ENCODE measurements around the gene RFX7.

RFX7 gene

DNA sequence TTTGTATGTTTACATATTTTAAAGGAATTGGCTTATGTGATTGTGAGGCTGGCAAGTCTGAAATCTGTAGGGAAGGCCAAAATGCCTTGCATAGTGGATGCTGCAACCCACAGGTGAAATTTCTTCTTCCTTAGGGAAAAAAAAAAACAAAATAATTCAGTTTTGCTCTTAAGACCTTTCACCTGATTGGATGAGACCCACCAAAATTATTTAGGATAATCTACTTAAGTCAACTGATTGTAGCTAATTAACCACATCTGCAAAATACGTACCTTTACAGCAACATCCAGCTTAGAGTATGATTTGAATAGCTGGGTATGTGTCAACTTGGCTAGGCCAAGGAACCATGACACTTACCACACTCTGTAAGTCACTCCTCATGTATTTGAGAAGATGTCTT lies 6.9 kb upstream of the RFX7 start:
- H3K36me3 Mint-ChIP-seq: no peaks in the 10 kb centered on the region
- ATAC-seq (replicated peaks): no peak
- peaks cover 15 to 16% of the 10 kb centered on the region in 2 donors for H3K27me3 Mint-ChIP-seq
- no peak overlapping the region for H3K27ac Mint-ChIP-seq
- no peak for DNase-seq
- H3K9me3 Mint-ChIP-seq: no peaks in the 10 kb centered on the region
- peaks cover 6 to 8% of the 10 kb centered on the region in 2 donors for H3K4me1 Mint-ChIP-seq
- no peak overlapping the region for H3K4me3 Mint-ChIP-seq

DNA sequence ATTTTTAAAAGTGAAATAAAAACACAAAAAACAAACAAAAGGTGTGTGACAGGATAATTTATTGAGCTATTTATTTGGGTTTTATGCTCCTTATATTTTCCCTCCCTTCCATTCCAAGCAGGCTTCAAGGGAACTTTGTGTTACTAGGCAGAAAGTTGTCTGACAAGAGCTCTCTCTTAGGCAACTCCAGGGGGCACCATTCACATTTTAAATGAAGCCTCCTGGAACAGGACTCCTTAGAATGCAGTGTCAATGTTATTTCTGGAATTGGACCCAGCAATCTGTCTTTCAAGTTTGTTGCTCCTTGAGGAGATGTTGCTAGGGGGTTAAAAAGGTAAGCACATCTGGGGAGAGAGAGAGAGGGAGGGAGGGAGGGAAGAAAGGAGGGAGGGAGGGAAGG lies 5.4 kb upstream of the RFX7 start:
- H3K36me3 Mint-ChIP-seq: no peaks in the 10 kb centered on the region
- peaks cover 13 to 23% of the 10 kb centered on the region in 2 donors for H3K4me1 Mint-ChIP-seq
- H3K4me3 Mint-ChIP-seq: no peak overlapping the region
- peaks cover 13% of the 10 kb centered on the region in 2 donors for H3K27me3 Mint-ChIP-seq
- H3K9me3 Mint-ChIP-seq: no peaks in the 10 kb centered on the region
- DNase-seq (no peak), ATAC-seq (replicated peaks) (no peak)
- no peak overlapping the region for H3K27ac Mint-ChIP-seq

DNA sequence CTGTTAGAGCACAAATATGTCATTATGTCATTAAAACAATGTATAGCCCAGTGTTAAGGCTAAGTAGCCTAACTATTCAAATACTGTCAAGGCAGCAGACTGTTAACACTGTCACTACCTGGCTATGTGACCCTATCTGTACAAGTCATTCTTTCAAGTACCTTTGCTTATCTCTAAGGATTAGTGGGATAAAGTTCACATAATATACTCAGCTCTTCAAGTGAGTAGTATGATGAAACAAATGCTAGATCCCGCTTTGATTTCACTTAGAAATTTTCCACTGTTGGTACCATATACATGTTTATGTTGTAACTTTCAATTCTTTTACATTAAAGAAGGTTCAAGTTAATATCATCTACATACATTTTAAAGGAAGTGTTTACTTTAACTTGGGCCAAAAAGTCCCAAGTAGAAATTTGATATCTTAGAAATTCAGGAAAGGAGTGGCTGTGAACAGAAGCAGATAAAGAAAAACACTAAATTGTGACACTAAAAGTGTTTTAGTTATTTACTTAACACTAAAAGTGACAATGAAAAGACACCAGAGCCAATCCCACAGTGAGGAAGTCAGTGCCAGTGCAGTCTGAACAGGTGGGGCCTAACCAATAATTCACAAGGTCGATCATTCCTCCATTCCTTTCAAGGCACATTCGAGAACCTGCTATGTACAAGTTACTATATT lies 4.8 kb upstream of the RFX7 start:
- DNase-seq (no peak), ATAC-seq (replicated peaks) (no peak)
- Mint-ChIP-seq H3K4me1 (peaks cover 13 to 24% of the 10 kb centered on the region in 2 donors), H3K9me3 (no peaks in the 10 kb centered on the region), H3K27ac (no peak overlapping the region), H3K36me3 (no peaks in the 10 kb centered on the region), H3K27me3 (peaks cover 7 to 9% of the 10 kb centered on the region in 2 donors), H3K4me3 (no peak overlapping the region)

DNA sequence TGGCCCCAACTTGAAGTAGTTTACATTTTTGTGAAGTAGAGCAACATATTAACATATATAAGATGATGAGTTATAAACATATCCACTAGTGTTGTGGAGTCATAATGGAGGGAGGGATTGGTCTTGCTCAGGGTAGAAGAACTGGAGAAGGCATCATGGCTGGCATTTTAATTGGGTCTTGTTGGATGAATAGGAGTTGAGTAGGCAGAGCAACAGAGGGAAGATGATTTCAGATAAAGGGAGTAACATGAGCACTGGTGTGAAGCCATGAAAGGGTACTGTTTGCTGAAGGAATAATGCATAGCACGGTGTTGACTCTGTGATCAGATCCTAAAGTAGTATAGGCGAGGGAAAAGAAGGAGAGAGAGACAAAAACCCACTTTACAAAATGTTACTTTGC lies 3.6 kb upstream of the RFX7 start:
- H3K4me1 Mint-ChIP-seq: peaks cover 15 to 24% of the 10 kb centered on the region in 2 donors
- no peak overlapping the region for H3K4me3 Mint-ChIP-seq
- H3K36me3 Mint-ChIP-seq: peaks cover 0 to 1% of the 10 kb centered on the region in 2 donors
- H3K27ac Mint-ChIP-seq: no peak overlapping the region
- DNase-seq: no peak
- peaks cover 0 to 4% of the 10 kb centered on the region in 2 donors for H3K27me3 Mint-ChIP-seq
- ATAC-seq (replicated peaks): no peak
- H3K9me3 Mint-ChIP-seq: no peaks in the 10 kb centered on the region

- peaks cover 0 to 4% of the 10 kb centered on the region in 2 donors for H3K27me3 Mint-ChIP-seq
- H3K27ac Mint-ChIP-seq: peak overlapping the region; percentile 96
- H3K4me1 Mint-ChIP-seq: peaks cover 15 to 24% of the 10 kb centered on the region in 2 donors
- peak overlapping the region; percentile 90 to 94 for H3K4me3 Mint-ChIP-seq
- ATAC-seq (replicated peaks): peak; percentile 74 to 79
- peak; percentile 81 for DNase-seq
- peaks cover 0 to 1% of the 10 kb centered on the region in 2 donors for H3K36me3 Mint-ChIP-seq
- H3K9me3 Mint-ChIP-seq: no peaks in the 10 kb centered on the region
Observed at GRCh38 chr15:56245871-56246814, 2.5 kb upstream of the RFX7 start.

DNA sequence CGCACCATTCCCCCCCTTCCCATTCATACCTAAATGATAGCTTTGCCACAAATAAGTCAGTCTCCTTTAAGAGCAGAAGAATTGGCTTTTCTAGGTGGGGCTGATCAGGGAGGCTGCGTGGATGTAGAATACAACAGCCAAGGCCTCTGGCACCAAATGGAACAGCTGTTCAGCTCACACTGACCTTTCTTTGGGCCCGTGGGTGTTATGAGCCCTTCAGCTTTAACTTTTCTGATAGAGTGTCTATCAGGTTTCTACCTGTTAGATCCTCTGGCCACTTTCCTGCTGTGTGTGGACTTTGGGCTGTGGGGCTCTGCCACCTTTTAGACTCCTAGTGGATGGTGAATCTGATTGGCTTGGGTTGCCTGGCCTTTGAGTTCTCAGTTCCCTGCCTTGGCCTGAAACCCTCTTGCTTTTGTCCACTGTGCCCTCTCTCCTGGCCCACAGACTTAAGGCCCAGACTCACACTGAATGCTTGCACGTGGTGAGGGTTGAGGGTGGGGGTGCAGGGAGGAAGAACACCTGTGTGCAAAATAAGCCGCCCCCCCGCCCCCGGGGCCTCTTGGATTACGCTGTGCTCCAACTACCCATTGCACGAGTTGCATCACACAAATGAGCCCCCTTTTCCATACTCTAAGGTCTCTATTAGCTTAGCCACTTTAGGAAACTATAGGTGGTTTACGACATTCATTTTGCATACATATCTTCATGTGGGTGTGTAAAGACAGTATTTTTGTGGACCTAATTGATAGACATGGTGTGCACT lies 1.3 kb upstream of the RFX7 start:
- ATAC-seq (replicated peaks): peak; percentile 2 to 6
- Mint-ChIP-seq H3K36me3 (peaks cover 0 to 1% of the 10 kb centered on the region in 2 donors), H3K27ac (peak overlapping the region; percentile 96), H3K4me1 (peaks cover 15 to 24% of the 10 kb centered on the region in 2 donors), H3K4me3 (peak overlapping the region; percentile 90 to 94), H3K27me3 (peaks cover 0 to under 1% of the 10 kb centered on the region in 2 donors), H3K9me3 (no peaks in the 10 kb centered on the region)
- DNase-seq: no peak

GRCh38 chr15:56244038-56244810 lies 545 bp upstream of the RFX7 start:
- H3K27me3 Mint-ChIP-seq: no peaks in the 10 kb centered on the region
- peaks cover 17 to 29% of the 10 kb centered on the region in 2 donors for H3K4me1 Mint-ChIP-seq
- ATAC-seq (replicated peaks): peak in 1 of 2 donors; percentile 10
- H3K4me3 Mint-ChIP-seq: peak overlapping the region; percentile 90 to 94
- peaks cover 1 to 4% of the 10 kb centered on the region in 2 donors for H3K36me3 Mint-ChIP-seq
- no peaks in the 10 kb centered on the region for H3K9me3 Mint-ChIP-seq
- peak overlapping the region; percentile 96 for H3K27ac Mint-ChIP-seq
- DNase-seq: peak; percentile 17

DNA sequence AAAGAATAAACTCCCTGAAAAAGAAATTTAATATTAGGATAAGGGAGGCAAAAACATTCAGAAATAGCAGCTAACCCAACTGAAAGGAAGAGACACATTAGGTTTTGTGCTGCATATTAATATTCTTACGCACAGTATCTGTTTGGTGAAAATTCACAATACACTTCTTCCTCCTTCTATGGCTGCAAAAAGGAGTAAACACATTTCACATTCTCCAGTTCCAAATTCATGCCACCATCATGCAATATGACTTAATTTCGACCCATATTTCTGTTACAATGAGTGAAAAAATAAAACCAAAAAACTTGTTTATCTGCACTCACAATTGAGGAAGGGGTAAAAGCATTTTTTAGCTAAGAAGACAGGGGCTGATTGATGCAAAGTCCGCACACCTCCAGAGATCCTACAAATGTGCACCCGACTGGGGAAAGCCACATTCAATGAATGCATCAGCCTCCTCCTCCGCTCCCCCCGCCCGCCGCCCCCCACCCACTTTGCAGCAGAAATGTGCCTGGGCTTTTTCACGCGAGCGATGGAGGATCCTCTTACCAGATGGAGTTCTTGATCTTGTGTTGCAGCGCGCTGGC lies 1.0 kb downstream of the RFX7 start:
- peaks cover 19 to 33% of the 10 kb centered on the region in 2 donors for H3K4me1 Mint-ChIP-seq
- peak overlapping the region; percentile 86 for H3K27ac Mint-ChIP-seq
- no peak for ATAC-seq (replicated peaks)
- peaks cover 1 to 4% of the 10 kb centered on the region in 2 donors for H3K36me3 Mint-ChIP-seq
- no peaks in the 10 kb centered on the region for H3K9me3 Mint-ChIP-seq
- peak overlapping the region; percentile 90 to 94 for H3K4me3 Mint-ChIP-seq
- no peaks in the 10 kb centered on the region for H3K27me3 Mint-ChIP-seq
- DNase-seq: no peak

GRCh38 chr15:56241374-56242105 lies 2.1 kb downstream of the RFX7 start:
- Mint-ChIP-seq H3K27me3 (no peaks in the 10 kb centered on the region), H3K36me3 (peaks cover 5 to 13% of the 10 kb centered on the region in 2 donors), H3K4me1 (peaks cover 23 to 44% of the 10 kb centered on the region in 2 donors), H3K9me3 (no peaks in the 10 kb centered on the region), H3K27ac (no peak overlapping the region), H3K4me3 (no peak overlapping the region)
- DNase-seq: no peak
- ATAC-seq (replicated peaks): no peak

GRCh38 chr15:56240390-56240789 lies 3.3 kb downstream of the RFX7 start:
- Mint-ChIP-seq H3K36me3 (peaks cover 8 to 14% of the 10 kb centered on the region in 2 donors), H3K27ac (no peak overlapping the region), H3K27me3 (no peaks in the 10 kb centered on the region), H3K4me3 (no peak overlapping the region), H3K4me1 (peaks cover 20 to 40% of the 10 kb centered on the region in 2 donors), H3K9me3 (no peaks in the 10 kb centered on the region)
- DNase-seq (no peak), ATAC-seq (replicated peaks) (no peak)

GRCh38 chr15:56236197-56236596 lies 7.5 kb downstream of the RFX7 start:
- no peak overlapping the region for H3K4me3 Mint-ChIP-seq
- ATAC-seq (replicated peaks) (no peak), DNase-seq (no peak)
- peaks cover 14 to 27% of the 10 kb centered on the region in 2 donors for H3K4me1 Mint-ChIP-seq
- peaks cover 13 to 18% of the 10 kb centered on the region in 2 donors for H3K9me3 Mint-ChIP-seq
- no peaks in the 10 kb centered on the region for H3K27me3 Mint-ChIP-seq
- H3K36me3 Mint-ChIP-seq: peaks cover 42 to 52% of the 10 kb centered on the region in 2 donors
- no peak overlapping the region for H3K27ac Mint-ChIP-seq

DNA sequence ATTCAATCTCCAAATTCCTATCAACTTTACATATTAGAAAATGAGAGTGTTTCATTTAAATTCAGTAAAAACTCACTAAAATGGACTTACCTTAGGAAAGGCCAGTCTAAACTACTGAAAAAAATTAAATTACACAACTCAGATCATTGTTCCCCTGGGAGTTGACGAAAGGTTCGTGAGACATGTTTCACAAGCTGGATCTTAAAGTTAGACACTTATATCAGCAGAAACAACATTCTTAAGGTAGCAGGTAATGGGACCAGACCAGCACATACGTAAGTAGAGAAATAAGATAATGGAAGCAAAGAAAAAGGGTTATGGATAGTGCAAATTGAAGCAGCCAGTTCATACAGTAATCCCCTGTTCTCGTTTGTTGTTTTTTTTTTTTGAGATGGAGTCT lies 8.9 kb downstream of the RFX7 start:
- ATAC-seq (replicated peaks): no peak
- Mint-ChIP-seq H3K36me3 (peaks cover 53 to 65% of the 10 kb centered on the region in 2 donors), H3K4me1 (peaks cover 14 to 27% of the 10 kb centered on the region in 2 donors), H3K27me3 (no peaks in the 10 kb centered on the region), H3K4me3 (no peak overlapping the region), H3K9me3 (peaks cover 18 to 28% of the 10 kb centered on the region in 2 donors), H3K27ac (no peak overlapping the region)
- DNase-seq: no peak

All from stimulated activated naive B cell treated with anti-CD40 and anti-IgM and Interleukin-4, amounts not matched to agents 10 μg/mL and 1 μg/mL and 100 μg/mL, for 72 hours (primary cell).